Activated B cell treated with CpG ODN at 0.5 μM for 24 hours (primary cell): ENCODE results near the gene ANKMY1. TPM values are rescaled to one million over a fixed set of nuclear protein-coding genes. Genes with fewer than 3 reads are reported as not detected.

ENCODE experiments used
- ATAC-seq: fragments of 200-7000 bp; cut with Tn5 transposase; one replicate; pipeline ENCODE4 v1.10.0; 2021; ENCODE audit warnings: low read depth, mild to moderate bottlenecking, moderate library complexity
- CTCF ChIA-PET: fragments of 350-600 bp; sonication (Branson Sonifier 250); formaldehyde crosslinking; loops from one replicate; lab custom pipeline; 2021; ENCODE audit warnings: antibody characterized with exemption; lab: Charles Lee
- POLR2A ChIA-PET: fragments of 350-600 bp; sonication (Branson Sonifier 250); formaldehyde crosslinking; loops from one replicate; lab custom pipeline; 2021; ENCODE audit warnings: antibody characterized with exemption; lab: Charles Lee
- DNase-seq: peaks from one replicate; pipeline ENCODE4 v3.0.0; 2022
- H3K27ac Mint-ChIP-seq: one replicate; pipeline ENCODE4 v1.8.0; 2020; ENCODE audit warnings: mixed read lengths
- H3K27me3 Mint-ChIP-seq: one replicate; pipeline ENCODE4 v1.8.0; 2021; ENCODE audit warnings: mixed read lengths
- H3K36me3 Mint-ChIP-seq: one replicate; pipeline ENCODE4 v1.8.0; 2021; ENCODE audit warnings: low read depth, mixed read lengths
- H3K4me1 Mint-ChIP-seq: one replicate; pipeline ENCODE4 v1.8.0; 2021; ENCODE audit warnings: mixed read lengths
- H3K4me3 Mint-ChIP-seq: one replicate; pipeline ENCODE4 v1.8.0; 2020; ENCODE audit warnings: mild to moderate bottlenecking, mixed read lengths
- H3K9me3 Mint-ChIP-seq: one replicate; pipeline ENCODE4 v1.8.0; 2020; ENCODE audit warnings: mixed read lengths
- intact Hi-C: fragments of 100-400 bp; cut with micrococcal nuclease; formaldehyde crosslinking; loops from one replicate; pipeline ENCODE4 v1.15.1; 2024
- total RNA-seq: library from RNA; stranded (reverse); gene quantifications from 2 replicates; pipeline ENCODE4 v1.2.3, GENCODE V29; 2022
- TF ChIP-seq, protein P1 (sequence below): fragments of 200-600 bp; IDR thresholded peaks from one replicate; pipeline ENCODE4 v1.8.0; 2022; ENCODE audit warnings: antibody characterized with exemption, mild to moderate bottlenecking

Gene ANKMY1
- total RNA-seq, 1 donor from 2014 or later: 40.4 TPM

DNA sequence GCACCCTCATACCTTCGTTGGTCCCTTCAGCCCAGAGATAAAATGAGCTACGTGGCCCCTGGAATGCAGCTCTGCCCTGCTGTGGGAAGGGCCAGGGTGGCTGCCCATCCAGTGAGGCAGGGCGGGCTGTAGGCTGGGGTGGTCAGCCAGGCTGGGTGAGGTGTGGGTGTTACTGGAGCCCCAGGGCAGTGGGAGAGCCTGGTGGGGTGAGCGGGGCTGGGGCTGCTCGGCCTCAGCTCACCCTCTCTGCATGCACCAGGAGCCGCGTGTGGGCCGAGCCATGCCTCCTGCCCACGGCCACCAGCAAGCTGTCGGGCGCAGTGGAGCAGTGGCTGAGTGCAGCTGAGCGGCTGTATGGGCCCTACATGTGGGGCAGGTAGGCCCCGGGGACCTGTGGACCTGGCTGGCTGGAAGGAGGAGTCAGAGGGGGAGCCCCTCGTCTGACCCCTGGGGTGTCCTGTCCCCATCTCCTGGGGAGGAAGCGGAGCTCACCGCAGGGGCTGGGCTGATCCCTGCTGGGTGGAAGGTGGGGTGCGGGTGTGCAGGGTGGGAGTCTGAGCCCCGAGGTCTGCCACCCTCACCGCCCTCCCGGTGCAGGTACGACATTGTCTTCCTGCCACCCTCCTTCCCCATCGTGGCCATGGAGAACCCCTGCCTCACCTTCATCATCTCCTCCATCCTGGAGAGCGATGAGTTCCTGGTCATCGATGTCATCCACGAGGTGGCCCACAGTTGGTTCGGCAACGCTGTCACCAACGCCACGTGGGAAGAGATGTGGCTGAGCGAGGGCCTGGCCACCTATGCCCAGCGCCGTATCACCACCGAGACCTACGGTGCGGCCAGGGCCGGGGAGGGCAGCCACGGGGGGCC is 16.0 kb upstream of the ANKMY1 start:
- H3K27me3 Mint-ChIP-seq: no peaks in the 10 kb centered on the region
- ChIA-PET CTCF (no interaction called here), POLR2A (interaction anchor here (1.5 kb wide), 1 partner anchor 11 kb away, joined by 3 read pairs; no protein-coding TSS in a partner anchor)
- H3K9me3 Mint-ChIP-seq: no peaks in the 10 kb centered on the region
- TF ChIP-seq, protein P1, sequence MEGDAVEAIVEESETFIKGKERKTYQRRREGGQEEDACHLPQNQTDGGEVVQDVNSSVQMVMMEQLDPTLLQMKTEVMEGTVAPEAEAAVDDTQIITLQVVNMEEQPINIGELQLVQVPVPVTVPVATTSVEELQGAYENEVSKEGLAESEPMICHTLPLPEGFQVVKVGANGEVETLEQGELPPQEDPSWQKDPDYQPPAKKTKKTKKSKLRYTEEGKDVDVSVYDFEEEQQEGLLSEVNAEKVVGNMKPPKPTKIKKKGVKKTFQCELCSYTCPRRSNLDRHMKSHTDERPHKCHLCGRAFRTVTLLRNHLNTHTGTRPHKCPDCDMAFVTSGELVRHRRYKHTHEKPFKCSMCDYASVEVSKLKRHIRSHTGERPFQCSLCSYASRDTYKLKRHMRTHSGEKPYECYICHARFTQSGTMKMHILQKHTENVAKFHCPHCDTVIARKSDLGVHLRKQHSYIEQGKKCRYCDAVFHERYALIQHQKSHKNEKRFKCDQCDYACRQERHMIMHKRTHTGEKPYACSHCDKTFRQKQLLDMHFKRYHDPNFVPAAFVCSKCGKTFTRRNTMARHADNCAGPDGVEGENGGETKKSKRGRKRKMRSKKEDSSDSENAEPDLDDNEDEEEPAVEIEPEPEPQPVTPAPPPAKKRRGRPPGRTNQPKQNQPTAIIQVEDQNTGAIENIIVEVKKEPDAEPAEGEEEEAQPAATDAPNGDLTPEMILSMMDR: no peak
- peaks cover 38% of the 10 kb centered on the region for H3K36me3 Mint-ChIP-seq
- no peak overlapping the region for H3K27ac Mint-ChIP-seq
- H3K4me1 Mint-ChIP-seq: peaks cover 23% of the 10 kb centered on the region
- intact Hi-C loops: no loop called here
- H3K4me3 Mint-ChIP-seq: no peak overlapping the region
- DNase-seq: no peak
- ATAC-seq: no peak

DNA sequence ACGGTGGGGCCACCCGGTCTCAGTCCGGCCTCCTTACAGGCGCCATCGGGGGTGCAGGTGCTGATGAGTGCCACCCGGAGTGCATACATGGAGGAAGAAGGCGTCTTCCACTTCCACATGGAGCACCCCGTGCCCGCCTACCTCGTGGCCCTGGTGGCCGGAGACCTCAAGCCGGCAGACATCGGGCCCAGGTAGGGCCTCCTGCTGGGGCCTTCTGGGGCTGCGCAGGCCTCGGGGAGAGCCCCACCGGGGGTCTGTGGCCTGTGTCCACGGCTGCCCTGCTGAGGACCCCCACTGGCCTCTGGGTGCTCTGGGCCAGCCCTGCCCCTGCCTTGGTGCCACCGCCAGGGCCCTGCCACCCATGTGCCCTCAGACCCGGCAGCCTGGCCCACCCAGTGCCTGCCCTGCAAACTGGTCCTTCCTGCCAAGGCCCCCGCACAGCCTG is 15.3 kb upstream of the ANKMY1 start:
- ChIA-PET CTCF (no interaction called here), POLR2A (no interaction called here)
- intact Hi-C loops: no loop called here
- H3K27me3 Mint-ChIP-seq: no peaks in the 10 kb centered on the region
- ATAC-seq (no peak), DNase-seq (no peak)
- no peak overlapping the region for H3K4me3 Mint-ChIP-seq
- H3K9me3 Mint-ChIP-seq: no peaks in the 10 kb centered on the region
- TF ChIP-seq, protein P1: no peak
- H3K36me3 Mint-ChIP-seq: peaks cover 35% of the 10 kb centered on the region
- peaks cover 23% of the 10 kb centered on the region for H3K4me1 Mint-ChIP-seq
- no peak overlapping the region for H3K27ac Mint-ChIP-seq

DNA sequence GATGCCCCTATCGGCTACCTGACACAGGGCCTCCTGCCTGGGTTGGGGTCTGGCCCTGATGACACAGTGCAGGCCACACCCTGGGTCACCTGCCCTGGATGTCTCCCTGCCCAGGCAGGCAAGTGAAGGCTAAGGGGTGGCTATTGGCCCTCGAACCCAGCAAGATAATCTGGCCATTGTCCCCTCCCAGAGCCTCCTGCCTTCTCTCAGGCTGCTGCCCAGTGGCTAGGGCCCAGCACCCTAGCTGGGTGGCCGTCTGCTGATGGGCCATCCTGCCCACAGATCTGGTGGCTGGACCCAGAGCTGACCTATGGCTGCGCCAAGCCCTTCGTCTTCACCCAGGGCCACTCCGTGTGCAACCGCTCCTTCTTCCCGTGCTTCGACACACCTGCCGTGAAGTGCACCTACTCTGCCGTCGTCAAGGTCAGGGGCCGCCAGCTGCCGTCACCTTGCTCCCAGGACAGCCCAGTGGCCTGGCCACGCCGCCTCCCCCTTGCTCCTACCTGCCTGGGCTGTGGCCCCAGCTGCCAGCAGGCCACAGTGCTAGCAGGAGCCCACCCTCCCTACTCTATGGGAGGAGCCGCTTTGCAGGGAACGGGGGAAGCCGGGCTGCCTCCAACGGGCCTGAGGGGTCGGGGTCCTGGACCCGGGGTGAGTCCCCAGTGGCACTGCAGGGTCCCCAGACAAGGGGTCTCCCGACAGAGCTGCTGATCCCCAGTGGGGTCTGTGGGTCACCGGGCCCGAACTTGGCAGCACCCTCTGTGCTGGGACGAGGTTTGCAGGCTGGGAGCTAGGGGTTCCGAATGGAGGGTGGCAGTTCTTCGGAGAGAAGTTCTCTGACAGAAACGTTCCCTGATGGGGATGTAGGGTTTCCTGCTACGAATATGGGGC is 14.6 kb upstream of the ANKMY1 start:
- Mint-ChIP-seq H3K27me3 (no peaks in the 10 kb centered on the region), H3K27ac (no peak overlapping the region), H3K9me3 (no peaks in the 10 kb centered on the region), H3K4me1 (peaks cover 29% of the 10 kb centered on the region), H3K4me3 (no peak overlapping the region), H3K36me3 (peaks cover 33% of the 10 kb centered on the region)
- ChIA-PET CTCF (no interaction called here), POLR2A (interaction anchor here (1.1 to 1.3 kb wide), 3 partner anchors 12 to 14 kb away, joined by 3 to 5 read pairs (median 4); partner anchors contain the start of gene DUSP28)
- intact Hi-C loops: no loop called here
- TF ChIP-seq, protein P1: no peak
- DNase-seq (no peak), ATAC-seq (no peak)

DNA sequence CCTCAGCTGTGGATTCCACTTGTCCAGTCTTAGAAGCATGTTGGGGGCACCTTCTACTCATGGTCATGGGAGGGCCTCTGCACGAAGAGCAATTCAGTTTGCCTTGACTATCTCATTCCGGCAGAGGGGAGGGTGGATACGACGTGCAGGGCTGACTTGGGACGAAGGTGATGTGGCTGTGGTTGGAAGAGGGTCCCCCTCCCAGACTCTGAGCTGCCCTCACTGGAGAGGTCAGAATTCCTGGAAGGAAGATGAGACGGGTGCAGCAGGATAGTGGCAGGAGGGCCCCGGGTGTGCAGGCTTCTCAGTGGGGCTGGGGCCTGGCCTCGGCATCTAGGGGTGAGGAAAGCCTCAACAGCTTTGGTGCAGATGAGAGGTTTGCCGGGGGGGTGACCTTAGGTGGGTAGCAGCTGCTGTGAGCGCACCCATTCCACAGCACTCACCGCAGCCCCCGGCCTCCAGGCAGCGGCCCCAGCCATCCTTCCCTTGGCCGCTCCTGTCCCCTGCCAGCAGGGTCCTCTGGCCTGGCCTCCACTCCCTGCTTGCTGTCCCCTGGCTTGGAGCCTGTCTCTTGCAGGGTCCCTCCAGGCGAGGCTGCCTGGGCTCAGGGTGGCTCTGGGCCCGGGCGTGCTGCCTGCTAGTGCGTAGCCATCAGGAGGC is 13.7 kb upstream of the ANKMY1 start:
- no peak for DNase-seq

More for the DNA sequence above, 13.7 kb upstream of the ANKMY1 start:
- ChIA-PET POLR2A (interaction anchor here (1.1 to 12.0 kb wide), 4 partner anchors 11 to 15 kb away, joined by 3 to 536 read pairs (median 4); partner anchors contain the start of genes CAPN10 and DUSP28), CTCF (no interaction called here)
- intact Hi-C loops: no loop called here
- Mint-ChIP-seq H3K9me3 (no peaks in the 10 kb centered on the region), H3K27me3 (no peaks in the 10 kb centered on the region), H3K36me3 (peaks cover 29% of the 10 kb centered on the region), H3K4me1 (peaks cover 39% of the 10 kb centered on the region), H3K4me3 (no peak overlapping the region), H3K27ac (no peak overlapping the region)
- TF ChIP-seq, protein P1: no peak
- ATAC-seq: no peak
